ENCODE measurements around the gene TMC3. TPM values are rescaled to one million over a fixed set of nuclear protein-coding genes. Genes with fewer than 3 reads are reported as not detected.

The TMC3 gene
- total RNA-seq, 1 donor from 2014 or later: 0.52 TPM

- H2AFZ ChIP-seq (ENCODE audit: low read depth, low read length): no peak overlapping the region
- TF ChIP-seq EZH2 (IDR thresholded peaks at IDR 0.05; ENCODE audit: insufficient read depth, low read length): no peak
- TF ChIP-seq CTCF (IDR thresholded peaks at IDR 0.05; ENCODE audit: insufficient read depth, low read depth, low read length): no peak
- H3K4me3 ChIP-seq (ENCODE audit: insufficient read depth, low read depth, low read length): no peak overlapping the region
- H3K79me2 ChIP-seq (ENCODE audit: insufficient read depth, low read length): no peaks in the 10 kb centered on the region
- FAIRE-seq (no peak), DNase-seq (ENCODE audit: low read depth) (no peak)
- H3K9me3 ChIP-seq (ENCODE audit: insufficient read depth, low read depth, low read length): peaks cover 4% of the 10 kb centered on the region
- no peaks in the 10 kb centered on the region for H3K4me1 ChIP-seq (ENCODE audit: insufficient read depth, low read length)
- Mint-ChIP-seq H3K27ac (ENCODE audit: unreplicated experiment) (no peak overlapping the region), H3K27me3 (ENCODE audit: low read depth, unreplicated experiment) (no peaks in the 10 kb centered on the region), H3K9me3 (ENCODE audit: unreplicated experiment) (no peaks in the 10 kb centered on the region), H3K36me3 (ENCODE audit: low read depth, unreplicated experiment) (no peaks in the 10 kb centered on the region), H3K4me3 (ENCODE audit: unreplicated experiment) (no peak overlapping the region), H3K4me1 (ENCODE audit: low read depth, unreplicated experiment) (no peaks in the 10 kb centered on the region)
- H4K20me1 ChIP-seq (ENCODE audit: insufficient read depth, low read length): no peaks in the 10 kb centered on the region
- no peak overlapping the region for H3K9ac ChIP-seq (ENCODE audit: low read length)
- no peaks in the 10 kb centered on the region for H3K36me3 ChIP-seq (ENCODE audit: insufficient read depth, low read length)
- no peak overlapping the region for H3K4me2 ChIP-seq (ENCODE audit: low read length)
- no peaks in the 10 kb centered on the region for H3K27me3 ChIP-seq (ENCODE audit: insufficient read depth, low read length)
- no peak overlapping the region for H3K27ac ChIP-seq (ENCODE audit: low read depth, low read length)
Measured at GRCh38 chr15:81363718-81364500, 10.1 kb downstream of the TMC3 start.

GRCh38 chr15:81363276-81363675 lies 10.7 kb downstream of the TMC3 start:
- DNase-seq (ENCODE audit: low read depth): no peak
- no peak for FAIRE-seq
- Mint-ChIP-seq H3K36me3 (ENCODE audit: low read depth, unreplicated experiment) (no peaks in the 10 kb centered on the region), H3K4me1 (ENCODE audit: low read depth, unreplicated experiment) (no peaks in the 10 kb centered on the region), H3K27ac (ENCODE audit: unreplicated experiment) (no peak overlapping the region), H3K9me3 (ENCODE audit: unreplicated experiment) (no peaks in the 10 kb centered on the region), H3K27me3 (ENCODE audit: low read depth, unreplicated experiment) (no peaks in the 10 kb centered on the region), H3K4me3 (ENCODE audit: unreplicated experiment) (no peak overlapping the region)
- H3K4me3 ChIP-seq (ENCODE audit: insufficient read depth, low read depth, low read length): no peak overlapping the region
- H3K4me2 ChIP-seq (ENCODE audit: low read length): no peak overlapping the region
- H3K79me2 ChIP-seq (ENCODE audit: insufficient read depth, low read length): no peaks in the 10 kb centered on the region
- no peak overlapping the region for H3K9ac ChIP-seq (ENCODE audit: low read length)
- no peaks in the 10 kb centered on the region for H3K27me3 ChIP-seq (ENCODE audit: insufficient read depth, low read length)
- H3K36me3 ChIP-seq (ENCODE audit: insufficient read depth, low read length): no peaks in the 10 kb centered on the region
- H3K27ac ChIP-seq (ENCODE audit: low read depth, low read length): no peak overlapping the region
- no peaks in the 10 kb centered on the region for H4K20me1 ChIP-seq (ENCODE audit: insufficient read depth, low read length)
- H3K9me3 ChIP-seq (ENCODE audit: insufficient read depth, low read depth, low read length): peaks cover 4% of the 10 kb centered on the region
- no peak overlapping the region for H2AFZ ChIP-seq (ENCODE audit: low read depth, low read length)
- no peaks in the 10 kb centered on the region for H3K4me1 ChIP-seq (ENCODE audit: insufficient read depth, low read length)
- no peak for TF ChIP-seq EZH2 (IDR thresholded peaks at IDR 0.05; ENCODE audit: insufficient read depth, low read length)
- no peak for TF ChIP-seq CTCF (IDR thresholded peaks at IDR 0.05; ENCODE audit: insufficient read depth, low read depth, low read length)

GRCh38 chr15:81362790-81363189 lies 11.2 kb downstream of the TMC3 start:
- Histone ChIP-seq H3K36me3 (ENCODE audit: insufficient read depth, low read length) (no peaks in the 10 kb centered on the region), H3K4me2 (ENCODE audit: low read length) (no peak overlapping the region), H3K4me1 (ENCODE audit: insufficient read depth, low read length) (no peaks in the 10 kb centered on the region), H4K20me1 (ENCODE audit: insufficient read depth, low read length) (no peaks in the 10 kb centered on the region), H2AFZ (ENCODE audit: low read depth, low read length) (no peak overlapping the region), H3K4me3 (ENCODE audit: insufficient read depth, low read depth, low read length) (no peak overlapping the region), H3K9me3 (ENCODE audit: insufficient read depth, low read depth, low read length) (peaks cover 4% of the 10 kb centered on the region), H3K27ac (ENCODE audit: low read depth, low read length) (no peak overlapping the region), H3K79me2 (ENCODE audit: insufficient read depth, low read length) (no peaks in the 10 kb centered on the region), H3K9ac (ENCODE audit: low read length) (no peak overlapping the region), H3K27me3 (ENCODE audit: insufficient read depth, low read length) (no peaks in the 10 kb centered on the region)
- no peaks in the 10 kb centered on the region for H3K36me3 Mint-ChIP-seq (ENCODE audit: low read depth, unreplicated experiment)
- TF ChIP-seq EZH2 (IDR thresholded peaks at IDR 0.05; ENCODE audit: insufficient read depth, low read length) (no peak), CTCF (IDR thresholded peaks at IDR 0.05; ENCODE audit: insufficient read depth, low read depth, low read length) (no peak)
- no peaks in the 10 kb centered on the region for H3K9me3 Mint-ChIP-seq (ENCODE audit: unreplicated experiment)
- DNase-seq (ENCODE audit: low read depth) (no peak), FAIRE-seq (no peak)
- H3K27ac Mint-ChIP-seq (ENCODE audit: unreplicated experiment): no peak overlapping the region
- H3K27me3 Mint-ChIP-seq (ENCODE audit: low read depth, unreplicated experiment): no peaks in the 10 kb centered on the region
- no peak overlapping the region for H3K4me3 Mint-ChIP-seq (ENCODE audit: unreplicated experiment)
- no peaks in the 10 kb centered on the region for H3K4me1 Mint-ChIP-seq (ENCODE audit: low read depth, unreplicated experiment)
